Hematopoietic multipotent progenitor cell treated with erythropoietin and hydrocortisone succinate and interleukin-3 and kit ligand, for 6 days (in vitro differentiated cells): Measurements from ENCODE around the gene ZNF749.

Experiments
- DNase-seq: peaks from one replicate; pipeline ENCODE4 v3.0.0-alpha.2; 2015

Gene ZNF749

DNA sequence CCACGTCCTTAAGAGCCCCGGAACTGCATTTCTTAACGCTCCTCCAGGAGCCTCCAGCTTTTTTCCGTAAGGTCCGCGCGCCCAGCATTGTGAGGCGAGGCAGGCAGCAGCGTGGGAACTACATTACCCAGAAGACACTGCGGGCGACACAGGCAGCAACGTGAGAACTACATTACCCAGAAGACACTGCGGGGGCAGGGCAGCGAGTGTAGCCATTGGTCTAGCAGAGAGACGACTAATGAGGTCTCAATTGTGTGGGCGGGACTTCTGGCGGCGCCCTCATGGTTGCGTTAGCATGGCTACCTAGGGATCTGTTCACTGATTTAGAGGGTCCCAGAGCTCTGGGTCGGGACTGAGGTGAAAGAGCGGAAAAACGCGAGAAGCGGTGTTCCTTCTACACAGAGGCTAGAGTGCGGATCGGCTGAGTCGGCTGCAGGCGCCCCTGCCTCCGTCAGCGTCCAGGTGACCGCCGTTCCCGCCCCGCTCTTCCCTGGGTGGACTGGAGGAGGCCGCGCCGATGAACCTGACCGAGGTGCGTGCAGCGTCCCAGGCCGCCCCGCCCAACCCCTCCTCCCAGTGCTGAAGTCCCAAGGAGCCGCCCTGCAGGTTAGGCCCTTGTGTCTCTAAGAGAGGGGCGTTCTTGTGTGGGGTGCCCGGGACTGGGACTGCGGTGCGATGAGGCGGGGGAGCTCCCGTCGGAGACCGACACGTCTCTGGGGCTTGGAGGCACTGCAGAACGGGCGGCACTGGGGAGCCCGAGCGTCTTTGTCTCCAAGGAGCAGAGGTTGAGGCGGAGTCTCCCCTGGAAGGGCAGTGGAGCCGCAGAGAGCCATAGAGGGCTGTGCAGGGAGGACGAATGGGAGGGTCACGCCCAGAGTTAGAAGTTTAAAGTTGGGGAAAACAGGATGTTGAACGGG lies at the start of gene ZNF749:
Gene ZNF749, plus strand, starts transcription at position 264 of the 917 bp plus-strand sequence. Its CDS starts 254 bp downstream, at position 518.
- DNase-seq, result peak; percentile 100

DNA sequence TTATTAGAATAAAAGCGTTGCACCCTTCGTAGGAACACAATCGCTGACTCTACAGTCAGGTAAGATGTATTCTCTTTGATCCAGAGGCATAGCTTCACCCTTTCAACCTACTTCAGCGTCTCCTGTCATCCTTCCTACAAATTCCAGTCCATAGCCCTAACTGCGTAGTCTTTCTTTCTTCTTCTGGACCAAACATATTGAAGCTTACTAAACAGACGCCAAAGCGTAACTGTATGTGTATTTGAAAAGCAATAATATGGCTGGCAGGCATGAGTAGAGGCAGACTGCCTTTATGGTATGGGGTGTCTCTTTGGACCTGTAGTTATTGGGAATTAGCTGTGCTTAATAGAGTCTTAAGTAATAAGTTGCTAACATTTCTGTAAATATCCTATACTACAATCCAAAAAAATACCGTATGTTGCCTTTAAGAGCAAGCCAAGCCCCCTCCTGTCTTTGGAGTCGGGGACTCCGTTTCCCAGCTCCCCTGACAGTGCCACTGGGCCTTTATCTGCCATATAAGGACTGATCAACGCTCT lies 45.9 kb upstream of the ZNF749 start:
- DNase-seq, result no peak

- DNase-seq, result peak; percentile 99
Observed at GRCh38 chr19:57389730-57390598, 45.2 kb upstream of the ZNF749 start, which contains the start of gene ZNF548. Gene ZNF548, plus strand, starts transcription at chr19:57389854. Its CDS starts 246 bp downstream, at chr19:57390100.

DNA sequence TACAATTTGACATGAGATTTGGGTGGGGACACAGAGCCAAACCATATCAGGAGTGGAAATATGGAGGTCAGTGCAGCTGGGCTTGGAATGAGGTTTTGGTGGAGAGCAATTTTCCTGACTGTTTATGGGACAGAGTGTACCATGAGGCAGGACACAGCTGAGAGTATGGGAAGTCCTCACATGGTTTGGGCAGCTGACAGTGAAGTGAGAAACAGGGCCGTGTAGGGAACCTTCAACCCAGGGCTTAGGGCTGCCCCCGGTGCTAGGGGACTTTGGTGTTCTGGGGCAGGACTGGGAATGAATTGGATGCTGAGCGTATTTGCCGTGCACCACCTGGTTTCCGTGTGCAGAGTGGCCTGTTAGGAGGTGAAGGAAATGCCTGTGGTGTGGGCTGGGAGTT lies 39.4 kb upstream of the ZNF749 start:
- DNase-seq, result no peak

DNA sequence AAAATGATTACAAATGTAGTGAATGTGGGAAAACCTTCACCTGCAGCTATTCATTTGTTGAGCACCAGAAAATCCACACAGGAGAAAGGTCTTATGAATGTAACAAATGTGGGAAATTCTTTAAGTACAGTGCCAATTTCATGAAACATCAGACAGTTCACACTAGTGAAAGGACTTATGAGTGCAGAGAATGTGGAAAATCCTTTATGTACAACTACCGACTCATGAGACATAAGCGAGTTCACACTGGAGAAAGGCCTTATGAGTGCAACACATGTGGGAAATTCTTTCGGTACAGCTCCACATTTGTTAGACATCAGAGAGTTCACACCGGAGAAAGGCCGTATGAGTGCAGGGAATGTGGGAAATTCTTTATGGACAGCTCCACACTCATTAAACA lies 36.3 kb upstream of the ZNF749 start:
- DNase-seq, result no peak

DNA sequence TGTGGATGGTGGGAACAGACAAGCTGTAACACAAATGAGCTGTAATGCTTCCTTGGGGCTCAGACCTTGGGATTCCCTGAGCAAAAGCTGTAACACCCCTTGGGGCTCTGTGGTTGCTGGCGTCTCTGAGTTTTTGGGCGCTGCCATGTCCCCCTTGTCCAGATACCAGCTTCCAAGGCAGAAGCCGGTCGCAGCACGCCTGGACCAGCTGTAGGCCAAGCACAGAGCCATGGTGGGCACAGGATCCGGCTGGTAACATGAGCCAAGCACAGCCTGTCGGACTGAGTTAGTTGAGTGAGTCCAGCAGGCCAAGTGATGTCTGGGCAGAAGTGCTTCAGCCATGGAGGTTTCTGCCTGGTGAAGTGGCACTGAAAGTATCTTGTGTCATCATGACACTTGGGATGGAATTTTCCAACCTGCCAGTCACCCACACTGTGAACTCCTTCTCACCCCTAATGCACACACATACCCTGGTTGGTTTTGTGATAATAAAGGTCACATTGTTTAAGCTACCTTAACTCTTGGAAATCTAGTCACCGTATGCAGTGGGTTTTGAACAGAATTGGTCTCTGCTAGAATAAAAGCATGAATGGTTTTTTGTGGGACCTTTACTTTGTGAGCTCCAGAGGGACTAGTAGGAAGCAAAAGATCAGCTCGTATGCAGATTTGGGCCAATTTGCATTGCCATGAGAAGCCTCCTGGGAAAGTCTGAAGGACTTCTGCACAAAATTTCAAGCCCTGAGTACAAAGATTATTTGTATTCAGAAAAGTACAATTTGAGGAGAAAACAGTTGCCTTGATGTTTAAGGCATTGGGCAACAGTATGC lies 31.2 kb upstream of the ZNF749 start:
- no peak for DNase-seq

DNA sequence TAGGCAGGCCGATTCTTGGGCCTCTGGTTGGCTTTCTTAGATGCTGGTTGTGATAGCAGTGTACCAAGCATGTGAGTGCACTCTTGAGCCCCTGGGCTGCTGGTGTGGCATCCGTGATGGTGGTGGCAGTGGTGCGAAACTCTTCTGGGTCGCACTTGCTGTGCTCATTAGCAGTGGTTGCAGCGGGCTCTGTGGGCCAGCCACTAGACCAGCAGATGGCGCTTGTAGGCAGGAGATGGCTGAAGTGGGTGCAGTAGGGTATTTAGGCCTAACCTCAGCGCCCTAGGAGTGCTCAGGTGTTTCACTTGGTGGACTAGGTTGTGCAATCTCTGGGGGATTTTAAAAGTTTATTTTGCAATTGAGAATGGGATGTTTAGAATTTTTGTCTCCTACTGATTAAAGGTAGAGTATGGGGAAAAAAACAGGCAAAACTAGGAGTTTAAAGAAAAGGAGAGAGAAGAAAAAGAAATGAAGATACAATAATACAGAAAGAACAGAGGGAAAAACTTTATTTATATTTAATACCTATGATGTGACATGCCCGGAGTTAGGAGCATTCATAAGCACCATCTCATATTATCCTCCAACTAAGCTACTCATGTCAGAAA lies 28.5 kb upstream of the ZNF749 start:
- DNase-seq, result peak; percentile 89

DNA sequence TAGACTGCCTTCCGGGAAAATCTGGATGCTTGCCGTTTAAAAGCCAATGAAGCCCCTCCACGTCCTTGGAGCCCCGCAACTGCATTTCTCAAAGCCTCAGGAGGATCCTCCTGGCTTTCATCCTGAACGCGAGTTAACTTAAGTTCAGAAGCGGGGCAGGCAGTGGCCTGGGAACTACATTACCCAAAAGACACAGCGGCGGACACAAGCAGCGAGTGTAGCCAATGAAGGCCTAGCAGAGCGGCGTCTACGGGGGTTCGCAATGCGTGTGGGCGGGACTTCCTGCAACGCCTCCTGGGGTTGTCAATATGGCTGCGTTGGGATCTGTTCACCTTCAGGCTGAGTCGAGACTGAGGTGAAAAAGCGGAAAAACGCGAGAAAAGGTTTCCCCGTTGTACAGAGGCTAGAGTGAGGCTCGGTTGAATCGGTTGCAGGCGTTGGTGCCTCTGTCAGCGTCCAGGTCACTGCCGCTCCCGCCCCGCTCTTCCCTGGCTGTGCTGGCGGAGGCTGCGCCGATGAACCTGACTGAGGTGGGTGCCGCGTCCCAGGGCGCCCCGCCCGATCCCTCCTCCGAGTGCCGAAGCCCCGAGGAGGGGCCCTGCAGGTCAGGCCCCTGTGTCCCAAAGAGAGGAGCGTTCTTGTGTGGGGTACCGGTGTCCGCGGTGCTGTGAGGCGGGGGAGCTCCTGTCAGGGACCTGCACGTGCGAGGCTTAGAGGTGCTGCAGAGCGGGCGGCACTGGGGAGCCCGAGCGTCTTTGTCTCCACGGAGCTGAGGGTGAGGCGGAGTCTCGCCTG lies 24.1 kb upstream of the ZNF749 start, which contains the start of gene ZNF17:
Gene ZNF17, plus strand, starts transcription at position 285 of the 795 bp plus-strand sequence. CDS start 2,455 bp downstream, outside the sequence.
- DNase-seq, result peak; percentile 99

- DNase-seq, result peak; percentile 11
Observed at GRCh38 chr19:57419439-57419838, 15.7 kb upstream of the ZNF749 start.

- no peak for DNase-seq
Observed at GRCh38 chr19:57421037-57421436, 14.1 kb upstream of the ZNF749 start.

- no peak for DNase-seq
Observed at GRCh38 chr19:57434386-57435061, 601 bp upstream of the ZNF749 start.

DNA sequence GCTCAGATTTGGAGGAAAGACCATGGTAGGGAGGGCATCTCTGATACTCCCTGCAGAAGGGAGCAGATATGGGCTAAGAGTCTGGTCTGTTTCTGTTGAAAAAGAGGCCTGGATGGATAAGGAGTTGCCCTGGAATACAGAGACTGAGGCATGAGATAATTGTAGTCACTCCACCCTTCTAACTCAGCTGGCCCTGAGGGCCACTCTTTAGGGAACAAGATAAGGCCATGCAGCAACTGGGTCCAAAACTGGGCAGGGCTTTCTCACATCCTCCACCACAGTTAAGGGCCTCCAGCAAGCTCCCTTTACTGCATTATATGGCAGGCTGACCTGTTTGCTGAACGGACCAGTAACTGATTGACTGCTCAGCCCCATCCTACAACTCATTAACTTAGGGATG lies 1.3 kb downstream of the ZNF749 start:
- peak; percentile 89 for DNase-seq

DNA sequence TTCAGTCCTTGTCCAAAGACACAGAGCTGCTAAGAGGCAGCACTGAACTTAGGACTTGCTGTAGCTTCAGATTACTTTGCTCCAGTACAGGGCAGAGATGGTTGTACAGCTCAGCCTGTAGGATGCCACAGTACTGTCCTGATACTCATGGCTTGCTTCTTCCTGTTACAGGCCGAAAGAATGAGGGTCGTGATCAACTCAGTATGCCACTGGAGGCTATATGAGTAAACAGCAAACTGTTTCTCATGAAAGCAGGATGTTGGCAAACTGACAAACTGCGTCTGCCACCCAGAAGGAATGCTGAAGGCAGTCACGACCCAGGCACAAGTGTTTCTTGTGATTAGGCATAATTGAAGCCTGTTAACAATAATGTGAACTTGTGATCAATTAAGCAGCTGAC lies 2.8 kb downstream of the ZNF749 start:
- no peak for DNase-seq

GRCh38 chr19:57438925-57439324 lies 3.8 kb downstream of the ZNF749 start:
- DNase-seq, result no peak

- DNase-seq, result peak; percentile 8
Observed at GRCh38 chr19:57441979-57442752, 7.0 kb downstream of the ZNF749 start.

DNA sequence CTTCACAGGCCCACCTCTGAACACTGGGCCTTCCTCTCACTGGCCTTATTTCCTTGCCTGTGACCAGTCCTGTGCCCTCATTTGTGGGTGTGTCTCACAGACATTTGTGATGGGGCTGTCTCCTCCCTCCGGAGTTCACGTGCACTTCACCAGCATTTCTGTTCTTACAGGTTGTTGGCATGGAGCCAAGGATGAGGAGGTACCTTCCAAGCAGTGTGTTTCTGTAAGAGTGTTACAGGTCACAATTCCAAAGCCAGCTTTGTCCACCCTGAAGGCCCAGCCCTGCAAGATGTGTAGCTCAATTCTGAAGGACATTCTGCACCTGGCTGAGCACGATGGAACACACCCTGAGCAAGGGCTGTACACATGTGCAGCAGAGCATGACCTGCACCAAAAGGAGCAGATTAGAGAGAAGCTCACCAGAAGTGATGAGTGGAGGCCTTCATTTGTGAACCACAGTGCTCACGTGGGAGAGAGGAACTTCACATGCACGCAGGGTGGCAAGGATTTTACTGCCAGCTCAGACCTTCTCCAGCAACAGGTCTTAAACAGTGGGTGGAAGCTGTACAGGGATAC lies 8.1 kb downstream of the ZNF749 start:
- DNase-seq, result peak; percentile 34

DNA sequence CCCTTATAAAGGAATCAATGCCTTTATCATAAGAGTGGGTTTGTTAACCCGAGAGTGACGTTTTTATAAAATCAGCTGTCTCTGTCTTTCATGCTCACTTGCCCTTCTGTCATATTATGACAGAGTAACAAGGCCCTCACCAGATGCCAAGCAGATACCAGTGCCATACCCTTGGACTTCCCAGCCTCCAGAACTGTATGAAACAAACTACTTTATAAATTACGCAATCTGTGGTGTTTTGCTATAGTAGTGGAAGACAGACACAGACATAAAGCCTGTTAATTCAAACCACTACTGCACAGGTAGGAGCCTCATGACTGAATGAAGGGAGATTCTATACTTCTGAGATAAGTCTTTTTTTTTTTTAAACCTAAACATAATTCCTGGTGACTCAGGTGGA lies 17.2 kb downstream of the ZNF749 start:
- DNase-seq, result no peak

DNA sequence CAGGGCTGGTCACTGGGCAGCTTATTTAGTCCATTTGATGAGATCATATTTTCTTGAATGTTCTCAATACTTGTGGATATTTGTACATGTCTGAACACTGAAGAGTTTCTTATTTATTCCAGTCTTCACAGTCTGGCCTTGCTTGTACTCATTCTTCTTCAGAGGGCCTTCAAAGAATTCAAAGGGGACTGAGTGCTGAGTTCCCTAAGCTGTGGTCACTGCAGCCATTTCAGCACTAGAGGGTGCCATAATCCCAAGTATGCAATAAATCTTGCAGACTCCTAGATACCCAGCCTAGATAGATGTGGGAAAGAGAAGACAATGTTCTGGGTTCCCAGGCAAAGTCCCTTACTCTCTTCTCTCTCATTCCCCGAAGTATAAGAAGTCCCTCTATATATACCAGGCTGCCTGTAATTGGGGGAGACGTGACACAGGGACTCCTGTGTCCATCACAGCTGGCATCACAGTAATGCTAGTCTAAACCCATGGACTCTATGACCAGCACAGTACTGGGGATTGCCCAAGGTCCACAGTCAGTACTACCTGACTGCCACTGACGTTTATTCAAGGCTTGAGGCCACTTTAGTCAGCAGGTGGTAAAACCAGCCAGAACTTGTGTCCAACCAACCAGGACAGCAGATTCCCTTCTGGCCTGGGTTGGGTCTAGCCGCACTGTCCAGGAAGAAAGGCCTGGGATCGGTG lies 30.7 kb downstream of the ZNF749 start:
- peak; percentile 72 for DNase-seq
